GM18868 (cell line): ENCODE results near the gene CYREN.
A peak's percentile ranks its signal among the peaks of the same experiment; 100 is the strongest.
"Not testable (repeated sequence)": the region's sequence is repeated elsewhere in the genome, so short reads cannot be mapped to it uniquely, and the experiment has no call there.

ENCODE experiments used
- ATAC-seq: cut with Tn5 transposase; IDR thresholded peaks from one replicate; pipeline ENCODE4 v1.9.1; 2021; ENCODE audit warnings: mild to moderate bottlenecking, moderate library complexity; ENCODE audit not compliant: unreplicated experiment

The CYREN gene

GRCh38 chr7:135170274-135170997 lies at the start of gene CYREN:
Gene CYREN (minus strand): TSS chr7:135170707. CDS start chr7:135168922, 1,785 bp downstream.
- ATAC-seq: peak; percentile 78

- ATAC-seq: no peak
Observed at GRCh38 chr7:135217645-135218509, 47.4 kb upstream of the CYREN start.

- no peak for ATAC-seq
Observed at GRCh38 chr7:135215698-135216097, 45.2 kb upstream of the CYREN start.

- ATAC-seq: no peak
Observed at GRCh38 chr7:135215180-135215579, 44.7 kb upstream of the CYREN start.

GRCh38 chr7:135213831-135214230 lies 43.3 kb upstream of the CYREN start:
- ATAC-seq: no peak

GRCh38 chr7:135211946-135212685 lies 41.6 kb upstream of the CYREN start:
- ATAC-seq: not testable (repeated sequence)

- ATAC-seq: peak; percentile 83
Observed at GRCh38 chr7:135211179-135211945, 40.9 kb upstream of the CYREN start, which contains the start of gene WDR91. Gene WDR91 (minus strand): TSS chr7:135211526. CDS start chr7:135211502, 24 bp downstream.

- ATAC-seq: no peak
Observed at GRCh38 chr7:135210888-135211178, 40.3 kb upstream of the CYREN start.

- no peak for ATAC-seq
Observed at GRCh38 chr7:135209225-135209834, 38.8 kb upstream of the CYREN start.

- no peak for ATAC-seq
Observed at GRCh38 chr7:135208102-135208793, 37.7 kb upstream of the CYREN start.

GRCh38 chr7:135207406-135208101 lies 37.0 kb upstream of the CYREN start:
- no peak for ATAC-seq

- ATAC-seq: peak; percentile 41
Observed at GRCh38 chr7:135206941-135207391, 36.5 kb upstream of the CYREN start.

GRCh38 chr7:135205850-135206249 lies 35.3 kb upstream of the CYREN start:
- no peak for ATAC-seq

- no peak for ATAC-seq
Observed at GRCh38 chr7:135204876-135205275, 34.4 kb upstream of the CYREN start.

- ATAC-seq: no peak
Observed at GRCh38 chr7:135204341-135204749, 33.8 kb upstream of the CYREN start.

- ATAC-seq: no peak
Observed at GRCh38 chr7:135201350-135201749, 30.8 kb upstream of the CYREN start.

- no peak for ATAC-seq
Observed at GRCh38 chr7:135200821-135201331, 30.4 kb upstream of the CYREN start.

GRCh38 chr7:135199439-135199838 lies 28.9 kb upstream of the CYREN start:
- ATAC-seq: no peak
